Neuronal stem cell (in vitro differentiated cells): ENCODE measurements around the gene SHMT2.

Experiments used
- DNase-seq: peaks from one replicate; pipeline ENCODE4 v3.0.0-alpha.2; 2013; ENCODE audit warnings: low spot score
- H2AFZ ChIP-seq: one replicate; pipeline ENCODE4 v1.6.1; 2013; ENCODE audit warnings: mild to moderate bottlenecking, low read length, inconsistent platforms
- H2AK5ac ChIP-seq: 2 replicates; pipeline ENCODE4 v1.6.1; 2013; ENCODE audit warnings: low read depth, mild to moderate bottlenecking, inconsistent platforms, low read length, moderate library complexity, mixed read lengths
- H2BK120ac ChIP-seq: 2 replicates; pipeline ENCODE4 v1.6.1; 2013; ENCODE audit warnings: low read depth, mild to moderate bottlenecking, inconsistent platforms, low read length, moderate library complexity, mixed read lengths
- H2BK12ac ChIP-seq: one replicate; pipeline ENCODE4 v1.6.1; 2013; ENCODE audit warnings: low read length, inconsistent platforms
- H2BK15ac ChIP-seq: 2 replicates; pipeline ENCODE4 v1.6.1; 2013; ENCODE audit warnings: mild to moderate bottlenecking, low read length, inconsistent platforms, mixed read lengths
- H2BK5ac ChIP-seq: one replicate; pipeline ENCODE4 v1.6.1; 2013; ENCODE audit warnings: inconsistent platforms, mild to moderate bottlenecking, low read length, moderate library complexity
- H3K14ac ChIP-seq: one replicate; pipeline ENCODE4 v1.6.1; 2013; ENCODE audit warnings: low read length, inconsistent platforms
- H3K18ac ChIP-seq: 2 replicates; pipeline ENCODE4 v1.6.1; 2013; ENCODE audit warnings: low read length, inconsistent platforms
- H3K23ac ChIP-seq: 2 replicates; pipeline ENCODE4 v1.6.1; 2013; ENCODE audit warnings: low read depth, mild to moderate bottlenecking, mixed read lengths, low read length, inconsistent platforms; ENCODE audit not compliant: poor library complexity
- H3K27ac ChIP-seq: replicated peaks from 3 replicates; pipeline ENCODE4 v1.5.1; 2013; ENCODE audit warnings: low read length, inconsistent platforms
- H3K27me3 ChIP-seq, 3 experiments: 2 replicates each; pipeline ENCODE4 v1.6.1; 2013; ENCODE audit warnings: low read length in 3 of 3, mild to moderate bottlenecking in 2 of 3, inconsistent platforms in 1 of 3, low read depth in 1 of 3, mixed read lengths in 1 of 3, moderate library complexity in 1 of 3; ENCODE audit not compliant: control insufficient read depth in 3 of 3, insufficient read depth in 3 of 3
- H3K36me3 ChIP-seq, 2 donors: replicated peaks in 1 of 2; 2 replicates each; pipeline ENCODE4 v1.6.1; 2013; ENCODE audit warnings: low read length in 2 of 2; ENCODE audit not compliant: control insufficient read depth in 2 of 2, insufficient read depth in 2 of 2
- H3K4ac ChIP-seq: 2 replicates; pipeline ENCODE4 v1.6.1; 2013; ENCODE audit warnings: inconsistent platforms, mild to moderate bottlenecking, low read length, moderate library complexity
- H3K4me1 ChIP-seq, 2 donors: 1 replicate in 1 of 2; 2 replicates in 1 of 2; pipeline ENCODE4 v1.6.1; 2013; ENCODE audit warnings: low read length in 2 of 2, low read depth in 1 of 2; ENCODE audit not compliant: control insufficient read depth in 2 of 2, insufficient read depth in 1 of 2
- H3K4me2 ChIP-seq: one replicate; pipeline ENCODE4 v1.6.1; 2013; ENCODE audit warnings: mild to moderate bottlenecking, low read length, inconsistent platforms; ENCODE audit not compliant: insufficient read depth, poor library complexity, severe bottlenecking
- H3K4me3 ChIP-seq, 2 donors: 2 replicates each; pipeline ENCODE4 v1.5.1; 2013; ENCODE audit warnings: low read length in 2 of 2, mild to moderate bottlenecking in 2 of 2, inconsistent platforms in 1 of 2, moderate library complexity in 1 of 2
- H3K79me1 ChIP-seq: one replicate; pipeline ENCODE4 v1.6.1; 2013; ENCODE audit warnings: low read depth, mild to moderate bottlenecking, inconsistent platforms, low read length, moderate library complexity
- H3K9ac ChIP-seq: one replicate; pipeline ENCODE4 v1.6.1; 2013; ENCODE audit warnings: mild to moderate bottlenecking, low read depth, low read length, inconsistent platforms; ENCODE audit not compliant: poor library complexity
- H3K9me3 ChIP-seq, 2 donors: replicated peaks in 1 of 2; 2 replicates each; pipeline versions ENCODE3 to v1.6.1; 2013; ENCODE audit warnings: low read length in 2 of 2, mild to moderate bottlenecking in 2 of 2, inconsistent platforms in 1 of 2, low read depth in 1 of 2, mixed read lengths in 1 of 2, moderate library complexity in 1 of 2; ENCODE audit not compliant: control insufficient read depth in 2 of 2, insufficient read depth in 1 of 2
- H4K8ac ChIP-seq: one replicate; pipeline ENCODE4 v1.6.1; 2013; ENCODE audit warnings: low read depth, mild to moderate bottlenecking, inconsistent platforms, low read length, moderate library complexity
- H4K91ac ChIP-seq: one replicate; pipeline ENCODE4 v1.6.1; 2013; ENCODE audit warnings: low read length, low read depth, mild to moderate bottlenecking, inconsistent platforms; ENCODE audit not compliant: poor library complexity
- WGBS, 2 donors: extraction: QIAGEN DNeasy Blood & Tissue Kit; methylation state at CpG; one replicate each; pipeline ENCODE4 v1.1.7; 2013; ENCODE audit warnings: missing lambda C conversion rate in 2 of 2, mixed read lengths in 1 of 2; ENCODE audit not compliant: insufficient read length in 2 of 2, insufficient replicate concordance in 1 of 2; ENCODE audit errors: extremely low coverage in 2 of 2; 5-methylcytosine and 5-hydroxymethylcytosine counted together

SHMT2 gene

DNA sequence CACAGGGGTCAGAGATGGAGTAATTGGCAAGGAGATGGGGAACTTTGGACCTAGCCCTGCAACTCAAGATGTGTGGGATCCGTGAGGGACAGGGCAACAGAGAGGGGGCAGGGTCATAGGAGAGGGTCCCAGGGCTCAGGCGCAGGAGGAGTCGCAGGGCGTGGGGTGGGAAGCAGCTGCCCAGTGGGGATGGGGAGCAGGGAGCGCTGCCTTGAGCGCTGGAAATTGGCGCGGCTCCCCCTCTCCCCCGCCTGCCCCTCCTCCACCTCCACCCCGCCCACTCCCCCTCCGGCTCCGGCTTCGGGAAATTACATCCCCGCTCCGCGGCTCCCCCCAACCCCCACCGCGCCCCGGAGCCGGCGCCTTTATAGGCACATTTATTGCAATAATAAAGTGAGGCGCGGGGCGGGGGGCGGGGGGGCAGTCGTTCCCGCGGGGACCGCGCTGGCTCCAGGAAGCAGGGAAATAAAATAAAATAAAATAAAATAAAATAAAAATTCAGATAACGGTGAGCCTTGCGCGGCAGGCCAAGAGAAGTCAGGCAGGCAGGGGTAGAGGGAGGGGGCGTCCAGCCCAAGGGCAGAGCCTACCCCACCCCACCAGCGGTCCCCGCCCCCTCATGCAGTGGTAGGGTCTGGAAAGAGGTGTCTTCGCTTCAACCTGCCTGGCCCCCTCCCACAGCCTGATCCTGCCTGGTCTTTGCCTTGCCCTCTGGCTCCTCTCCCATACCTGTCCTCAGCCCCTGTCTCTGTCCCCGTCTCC lies 9.3 kb upstream of the SHMT2 start:
- H3K79me1 ChIP-seq = no peaks in the 10 kb centered on the region
- no CpG with 5 or more reads among the region's 38 CpGs for WGBS, 2 donors

DNA sequence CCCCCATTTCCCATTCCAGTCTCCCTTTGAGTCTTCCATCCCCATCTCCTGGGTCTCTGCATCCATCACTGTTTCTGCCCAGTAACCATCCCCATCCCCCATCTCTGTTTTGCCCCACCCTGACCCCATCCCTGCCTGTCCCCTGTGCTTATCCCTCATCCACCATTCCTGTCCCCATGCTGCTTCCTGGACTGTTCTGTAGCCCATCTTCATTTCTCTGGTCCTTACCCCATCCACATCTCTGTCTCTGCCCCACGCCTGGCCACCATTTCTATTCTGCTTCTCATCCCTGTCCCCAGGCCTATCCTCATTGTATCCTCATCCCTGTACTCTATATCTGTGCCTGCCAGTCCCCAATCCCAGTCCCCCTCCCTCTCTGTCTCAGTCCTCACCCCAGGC lies 8.7 kb upstream of the SHMT2 start:
- Histone ChIP-seq H3K4ac (no peak overlapping the region), H2BK15ac (peak overlapping the region; percentile 45), H3K4me2 (no peak overlapping the region), H3K36me3 (no peaks in the 10 kb centered on the region), H3K9ac (no peak overlapping the region), H2BK12ac (no peak overlapping the region), H3K4me1 (peaks cover 24 to 26% of the 10 kb centered on the region in 2 donors), H3K4me3 (no peak overlapping the region), H3K27ac (no peak overlapping the region), H4K91ac (no peak overlapping the region), H3K23ac (peak overlapping the region; percentile 16), H3K18ac (no peak overlapping the region), H2AFZ (no peak overlapping the region), H2AK5ac (peak overlapping the region; percentile 81), H2BK5ac (no peak overlapping the region), H3K14ac (no peak overlapping the region), H3K79me1 (no peaks in the 10 kb centered on the region), H4K8ac (no peak overlapping the region), H3K27me3 (peaks cover 61 to 99% (median 96%) of the 10 kb centered on the region in 3 experiments), H3K9me3 (peaks cover 0 to 4% of the 10 kb centered on the region in 2 donors), H2BK120ac (no peak overlapping the region)
- DNase-seq = no peak
- WGBS, 2 donors = no CpG with 5 or more reads among the region's 1 CpG

More for the DNA sequence above, 9.3 kb upstream of the SHMT2 start:
- H3K27me3 ChIP-seq = peaks cover 61 to 99% (median 96%) of the 10 kb centered on the region in 3 experiments
- H3K14ac ChIP-seq = no peak overlapping the region
- H3K36me3 ChIP-seq = no peaks in the 10 kb centered on the region
- H3K4ac ChIP-seq = no peak overlapping the region
- H3K9me3 ChIP-seq = peaks cover 0 to 4% of the 10 kb centered on the region in 2 donors
- DNase-seq = no peak
- H2BK12ac ChIP-seq = no peak overlapping the region
- no peak overlapping the region for H4K91ac ChIP-seq
- no peak overlapping the region for H2BK120ac ChIP-seq
- peaks cover 26 to 29% of the 10 kb centered on the region in 2 donors for H3K4me1 ChIP-seq
- H3K18ac ChIP-seq = no peak overlapping the region
- H3K27ac ChIP-seq = no peak overlapping the region
- peak overlapping the region; percentile 81 for H2AK5ac ChIP-seq
- no peak overlapping the region for H2BK5ac ChIP-seq
- peak overlapping the region; percentile 16 for H3K23ac ChIP-seq
- no peak overlapping the region for H2AFZ ChIP-seq
- H3K4me3 ChIP-seq = no peak overlapping the region
- no peak overlapping the region for H4K8ac ChIP-seq
- peak overlapping the region; percentile 93 for H3K9ac ChIP-seq
- no peak overlapping the region for H3K4me2 ChIP-seq
- no peak overlapping the region for H2BK15ac ChIP-seq

DNA sequence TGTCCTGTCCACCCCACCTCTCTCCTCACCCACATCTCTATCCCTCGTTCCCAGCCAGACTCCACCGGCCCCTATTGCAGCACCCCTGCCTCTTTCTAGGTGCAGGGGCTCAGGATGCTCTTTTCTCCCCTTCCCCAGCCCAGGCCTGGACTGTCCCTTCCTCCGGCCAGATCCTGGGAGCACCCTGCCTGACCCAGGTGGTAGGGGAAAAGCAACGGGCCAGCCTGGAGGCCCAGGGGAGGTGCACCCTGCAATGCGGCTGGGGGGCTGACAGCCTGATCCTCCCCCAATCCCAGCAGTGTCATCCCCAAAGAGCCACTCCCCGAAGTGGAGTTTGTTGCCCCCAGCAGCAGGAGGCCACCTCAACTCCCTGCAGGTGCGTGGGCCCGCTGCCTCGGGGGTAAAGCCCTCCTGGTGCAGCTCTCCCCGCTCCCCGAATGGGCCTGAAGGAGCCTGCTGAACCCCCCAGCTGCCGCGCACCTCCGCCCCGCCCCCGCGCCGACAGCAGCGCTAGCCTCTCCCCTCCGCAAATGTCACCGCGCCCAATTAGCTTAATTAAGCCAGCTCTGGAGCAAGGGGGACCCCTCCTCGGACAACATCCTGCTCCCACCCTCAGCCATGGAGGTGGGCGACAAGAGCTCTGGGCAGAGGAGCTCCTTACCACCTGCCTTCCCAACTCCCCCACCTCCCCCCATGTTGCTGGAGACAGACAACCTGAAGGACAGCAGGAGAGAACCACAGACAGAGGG lies 8.2 kb upstream of the SHMT2 start:
- DNase-seq = no peak
- Histone ChIP-seq H3K27me3 (peaks cover 58 to 99% (median 96%) of the 10 kb centered on the region in 3 experiments), H2BK5ac (no peak overlapping the region), H4K8ac (no peak overlapping the region), H3K79me1 (no peaks in the 10 kb centered on the region), H4K91ac (no peak overlapping the region), H3K18ac (peak overlapping the region; percentile 4), H2BK12ac (no peak overlapping the region), H2AFZ (no peak overlapping the region), H3K23ac (no peak overlapping the region), H3K4ac (no peak overlapping the region), H3K4me2 (no peak overlapping the region), H2BK120ac (no peak overlapping the region), H3K14ac (no peak overlapping the region), H2BK15ac (peak overlapping the region; percentile 45), H3K36me3 (no peaks in the 10 kb centered on the region), H2AK5ac (peak overlapping the region; percentile 81), H3K4me1 (peaks cover 21 to 27% of the 10 kb centered on the region in 2 donors), H3K9ac (no peak overlapping the region), H3K27ac (no peak overlapping the region), H3K4me3 (no peak overlapping the region), H3K9me3 (peaks cover 0 to 4% of the 10 kb centered on the region in 2 donors)
- WGBS, 2 donors = no CpG with 5 or more reads among the region's 24 CpGs
